IMR-90 (cell line): Measurements from ENCODE around the gene TP53I11. TPM values are rescaled to one million over a fixed set of nuclear protein-coding genes. Genes with fewer than 3 reads are reported as not detected.

Source experiments
- ATAC-seq: fragments of 200-7000 bp; cut with Tn5 transposase; 2 replicates; pipeline ENCODE4 v1.9.1; 2020; ENCODE audit warnings: low read depth, mild to moderate bottlenecking, moderate library complexity
- BruUV-seq: library from RNA; stranded (reverse); fragments of 400-500 nt; replicated peaks from 2 replicates; lab custom pipeline; 2021; lab: Mats Ljungman, UMichigan
- CTCF ChIA-PET: fragments of 300-600 bp; formaldehyde crosslinking; extraction: SDS; loops from one replicate; lab custom pipeline; 2021; ENCODE audit warnings: antibody characterized with exemption; lab: Yijun Ruan, JAX
- POLR2A ChIA-PET: fragments of 300-600 bp; sonication (Branson Sonifier 250); formaldehyde crosslinking; loops from one replicate; lab custom pipeline; 2022; ENCODE audit warnings: antibody characterized with exemption; ENCODE audit not compliant: unreplicated experiment; lab: Charles Lee
- DNase-seq: peaks from one replicate; pipeline ENCODE4 v3.0.0; 2013
- H2AFZ ChIP-seq: replicated peaks from 2 replicates; pipeline ENCODE3; 2013; ENCODE audit warnings: low read length, mild to moderate bottlenecking; ENCODE audit not compliant: poor library complexity
- H2AK5ac ChIP-seq: 2 replicates; pipeline ENCODE4 v1.6.1; 2013; ENCODE audit warnings: low read depth, low read length, inconsistent platforms
- H2AK9ac ChIP-seq: replicated peaks from 2 replicates; pipeline ENCODE3; 2013; ENCODE audit warnings: mild to moderate bottlenecking, low read depth, low read length, moderate library complexity; ENCODE audit not compliant: poor library complexity
- H2BK120ac ChIP-seq: 2 replicates; pipeline ENCODE4 v1.6.1; 2013; ENCODE audit warnings: low read depth, low read length, inconsistent platforms
- H2BK15ac ChIP-seq: 3 replicates; pipeline ENCODE4 v1.6.1; 2013; ENCODE audit warnings: low read depth, low read length, inconsistent platforms
- H2BK20ac ChIP-seq: 2 replicates; pipeline ENCODE4 v1.6.1; 2013; ENCODE audit warnings: low read depth, mild to moderate bottlenecking, inconsistent platforms, low read length, moderate library complexity
- H2BK5ac ChIP-seq: 2 replicates; pipeline ENCODE4 v1.6.1; 2013; ENCODE audit warnings: mild to moderate bottlenecking, low read depth, low read length, inconsistent platforms; ENCODE audit not compliant: poor library complexity, severe bottlenecking
- H3K14ac ChIP-seq: replicated peaks from 2 replicates; pipeline ENCODE4 v1.6.1; 2013; ENCODE audit warnings: low read depth, low read length, inconsistent platforms
- H3K18ac ChIP-seq: 2 replicates; pipeline ENCODE4 v1.6.1; 2013; ENCODE audit warnings: low read depth, low read length, control low read depth
- H3K23ac ChIP-seq: 2 replicates; pipeline ENCODE4 v1.6.1; 2013; ENCODE audit warnings: low read depth, low read length, inconsistent platforms
- H3K27ac ChIP-seq: 2 replicates; pipeline ENCODE4 v1.5.1; 2013; ENCODE audit warnings: mild to moderate bottlenecking, control low read depth, low read length; ENCODE audit not compliant: insufficient read depth
- H3K27me3 ChIP-seq: 2 replicates; pipeline ENCODE4 v1.6.1; 2013; ENCODE audit warnings: low read length; ENCODE audit not compliant: control insufficient read depth, insufficient read depth
- H3K36me3 ChIP-seq: 2 replicates; pipeline ENCODE4 v1.6.1; 2013; ENCODE audit warnings: low read length, mixed read lengths; ENCODE audit not compliant: control insufficient read depth, insufficient read depth
- H3K4ac ChIP-seq: 2 replicates; pipeline ENCODE4 v1.6.1; 2013; ENCODE audit warnings: low read depth, low read length, inconsistent platforms
- H3K4me1 ChIP-seq: 2 replicates; pipeline ENCODE4 v1.6.1; 2013; ENCODE audit warnings: low read length, mixed read lengths; ENCODE audit not compliant: control insufficient read depth, insufficient read depth
- H3K4me2 ChIP-seq: 2 replicates; pipeline ENCODE4 v1.6.1; 2013; ENCODE audit warnings: low read depth, mild to moderate bottlenecking, control low read depth, low read length, moderate library complexity
- H3K4me3 ChIP-seq: 2 replicates; pipeline ENCODE4 v1.5.1; 2013; ENCODE audit warnings: low read depth, mild to moderate bottlenecking, control low read depth, low read length, moderate library complexity; ENCODE audit not compliant: insufficient read depth
- H3K56ac ChIP-seq: 2 replicates; pipeline ENCODE4 v1.6.1; 2013; ENCODE audit warnings: low read length, inconsistent platforms; ENCODE audit not compliant: insufficient read depth; ENCODE audit errors: extremely low read depth
- H3K79me1 ChIP-seq, 2 experiments: 2 replicates each; pipeline ENCODE4 v1.6.1; 2013; ENCODE audit warnings: low read length in 2 of 2, inconsistent platforms in 1 of 2, low read depth in 1 of 2
- H3K9ac ChIP-seq: 2 replicates; pipeline ENCODE4 v1.6.1; 2013; ENCODE audit warnings: low read depth, low read length, control low read depth
- H3K9me1 ChIP-seq: 2 replicates; pipeline ENCODE4 v1.6.1; 2013; ENCODE audit warnings: low read length, inconsistent platforms; ENCODE audit not compliant: insufficient read depth
- H3K9me3 ChIP-seq: 2 replicates; pipeline ENCODE4 v1.6.1; 2013; ENCODE audit warnings: low read length; ENCODE audit not compliant: control insufficient read depth, insufficient read depth
- H4K20me1 ChIP-seq: 2 replicates; pipeline ENCODE4 v1.6.1; 2013; ENCODE audit warnings: low read length, inconsistent platforms; ENCODE audit not compliant: insufficient read depth
- H4K5ac ChIP-seq: 2 replicates; pipeline ENCODE4 v1.6.1; 2013; ENCODE audit warnings: mild to moderate bottlenecking, low read depth, low read length, control low read depth
- H4K8ac ChIP-seq, 2 experiments: 2 replicates each; pipeline ENCODE4 v1.6.1; 2013; ENCODE audit warnings: low read depth in 2 of 2, low read length in 2 of 2, control low read depth in 1 of 2, inconsistent platforms in 1 of 2
- H4K91ac ChIP-seq: 2 replicates; pipeline ENCODE4 v1.6.1; 2013; ENCODE audit warnings: low read depth, low read length, inconsistent platforms; ENCODE audit not compliant: insufficient read depth
- BHLHE40 ChIP-seq: fragments of 150-350 bp; IDR thresholded peaks from 2 replicates; pipeline ENCODE4 v1.6.1; 2016; ENCODE audit warnings: mild to moderate bottlenecking, low read depth, low read length
- CHD1 ChIP-seq: IDR thresholded peaks from 2 replicates; pipeline ENCODE4 v1.6.1; 2012; ENCODE audit warnings: low read depth, low read length, improper control_type of control experiment
- FOS ChIP-seq: fragments of 150-350 bp; IDR thresholded peaks from 2 replicates; pipeline ENCODE4 v1.6.1; 2016; ENCODE audit warnings: low read depth, low read length
- MAZ ChIP-seq: IDR thresholded peaks from 2 replicates; pipeline ENCODE4 v1.6.1; 2012; ENCODE audit warnings: low read depth, mild to moderate bottlenecking, low read length, improper control_type of control experiment, moderate library complexity, borderline replicate concordance
- MXI1 ChIP-seq: IDR thresholded peaks from 2 replicates; pipeline ENCODE4 v1.6.1; 2012; ENCODE audit warnings: low read depth, mild to moderate bottlenecking, low read length, moderate library complexity, borderline replicate concordance
- NFE2L2 ChIP-seq: fragments of 150-350 bp; IDR thresholded peaks from 2 replicates; pipeline ENCODE4 v1.6.1; 2016; ENCODE audit warnings: low read depth, mild to moderate bottlenecking, low read length
- RAD21 ChIP-seq: IDR thresholded peaks from 2 replicates; pipeline ENCODE4 v1.6.1; 2012; ENCODE audit warnings: low read length, improper control_type of control experiment
- RCOR1 ChIP-seq: IDR thresholded peaks from 2 replicates; pipeline ENCODE4 v1.6.1; 2012; ENCODE audit warnings: mild to moderate bottlenecking, low read length, improper control_type of control experiment; ENCODE audit not compliant: insufficient replicate concordance
- RFX5 ChIP-seq: IDR thresholded peaks from 2 replicates; pipeline ENCODE4 v1.8.0; 2012; ENCODE audit warnings: low read depth, mild to moderate bottlenecking, low read length, moderate library complexity
- SMC3 ChIP-seq: fragments of 150-350 bp; IDR thresholded peaks from 2 replicates; pipeline ENCODE4 v1.6.1; 2016; ENCODE audit warnings: low read depth, mild to moderate bottlenecking, antibody characterized with exemption, low read length, moderate library complexity
- WGBS, 2 experiments: methylation state at CpG; one replicate each; pipeline versions ENCODE4 v1.1.5 to v1.1.7; 2013; ENCODE audit warnings: missing lambda C conversion rate in 2 of 2; ENCODE audit not compliant: insufficient read length in 1 of 2; ENCODE audit errors: extremely low coverage in 2 of 2; 5-methylcytosine and 5-hydroxymethylcytosine counted together
- dilution Hi-C: fragments of 300-500 bp; cut with HindIII; formaldehyde crosslinking; loops from one replicate; pipeline ENCODE4 v1.14.3; 2018; ENCODE audit warnings: low sequenced_read_pairs; ENCODE audit not compliant: unreplicated experiment
- in situ Hi-C: fragments of 300-500 bp; cut with MboI; formaldehyde crosslinking; loops from 3 replicates; pipeline ENCODE4 v1.14.3; 2019; ENCODE audit warnings: low sequenced_read_pairs, inconsistent platforms, mixed read lengths
- intact Hi-C: fragments of 100-400 bp; cut with micrococcal nuclease; formaldehyde crosslinking; loops from 2 replicates; pipeline ENCODE4 v1.10.0; 2022
- polyA plus RNA-seq, 3 experiments: library from polyadenylated mRNA; depleted of rRNA; stranded (reverse); fragments of >200 nt; gene quantifications; 2 replicates each; pipeline ENCODE4 v1.2.3, GENCODE V29; 2012; ENCODE audit warnings: low replicate concordance in 1 of 3
- total RNA-seq: library from RNA; depleted of rRNA; stranded (reverse); fragments of >200 nt; gene quantifications from 2 replicates; pipeline ENCODE4 v1.2.3, GENCODE V29; 2012
- TF ChIP-seq, protein P1 (sequence below): conservative IDR thresholded peaks from 2 replicates; pipeline ENCODE4 v1.5.1; 2012; ENCODE audit warnings: mild to moderate bottlenecking, low read depth, low read length, improper control_type of control experiment

TP53I11 gene
- total and polyA plus RNA-seq, 2 of the 4 experiments (the other 2 are of a cell fraction) = 3.9 to 22.0 TPM

DNA sequence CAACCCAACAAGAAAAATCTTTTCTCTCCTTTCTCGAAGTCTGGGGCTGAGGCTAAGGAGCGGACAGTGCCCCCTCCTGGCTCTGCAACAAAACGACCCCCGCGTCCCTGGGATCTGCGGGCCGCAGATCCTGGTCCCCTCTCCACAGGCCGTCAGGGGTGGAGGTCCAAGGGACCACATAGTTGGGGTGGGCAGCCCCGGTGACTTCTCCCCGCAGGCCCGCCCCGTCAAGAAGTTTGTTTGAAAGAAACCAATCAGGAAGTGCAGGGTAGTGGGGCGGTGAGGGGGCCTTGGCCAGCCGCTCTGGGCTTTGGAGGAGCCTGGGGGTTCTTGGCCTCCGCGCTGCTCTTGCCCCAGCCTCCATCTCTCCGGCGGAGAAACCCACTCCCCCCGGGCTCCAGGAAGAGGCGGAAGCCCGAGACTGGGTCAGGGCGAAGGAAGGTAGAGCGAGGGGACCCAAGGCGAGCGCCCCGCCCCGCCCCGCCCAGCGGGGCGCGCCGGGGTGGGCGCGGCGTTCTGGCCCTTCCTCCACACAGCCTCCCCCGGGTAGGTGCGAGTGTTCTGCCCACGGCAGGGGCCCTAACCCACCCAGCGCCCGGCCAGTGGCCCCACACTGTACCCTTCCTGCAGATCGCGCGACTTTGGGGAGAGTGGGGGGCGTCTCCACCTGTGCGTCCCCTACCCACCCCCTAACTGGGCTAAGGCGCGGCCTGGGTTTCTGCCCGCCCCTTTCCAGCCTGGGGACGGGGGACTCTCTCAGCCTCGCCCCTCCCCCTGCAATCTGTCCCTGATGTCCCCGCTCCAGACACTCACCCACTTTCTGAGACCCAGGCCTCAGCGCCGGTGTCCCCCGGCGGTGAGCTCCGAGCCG, 1.3 kb downstream of the TP53I11 start:
- CTCF ChIA-PET = interaction anchor here (0.6 kb wide), 1 partner anchor 370 kb away, joined by 3 read pairs; no protein-coding TSS in a partner anchor
- Histone ChIP-seq H2AK5ac (no peak overlapping the region), H3K56ac (no peak overlapping the region), H4K8ac (no peak overlapping the region; a peak in 1 of 4 replicates), H3K27ac (peak overlapping the region; percentile 87), H3K18ac (no peak overlapping the region; the same call in 1 of the 2 replicates), H2BK20ac (no peak overlapping the region), H3K36me3 (peaks cover 15% of the 10 kb centered on the region; the same call in 1 of the 2 replicates), H3K23ac (no peak overlapping the region), H3K4me1 (peaks cover 2% of the 10 kb centered on the region; the same call in 1 of the 2 replicates), H3K9me1 (peaks cover 3% of the 10 kb centered on the region; the same call in 1 of the 2 replicates), H2AK9ac (peak overlapping the region; percentile 92), H4K5ac (no peak overlapping the region), H2BK120ac (no peak overlapping the region), H3K79me1 (peaks cover 6 to 29% of the 10 kb centered on the region in 2 experiments), H3K4me3 (peak overlapping the region; percentile 95), H3K14ac (peak overlapping the region; percentile 35; the same call in 1 of the 2 replicates), H2BK5ac (no peak overlapping the region), H3K9ac (peak overlapping the region; percentile 94), H3K9me3 (no peaks in the 10 kb centered on the region), H3K4me2 (peak overlapping the region; percentile 75), H4K91ac (no peak overlapping the region), H4K20me1 (peaks cover 38% of the 10 kb centered on the region), H3K4ac (no peak overlapping the region; the same call in 1 of the 2 replicates), H2AFZ (peak overlapping the region; percentile 89), H2BK15ac (no peak overlapping the region), H3K27me3 (no peaks in the 10 kb centered on the region)
- no TSS peak for BruUV-seq
- peak; percentile 42 for DNase-seq
- dilution Hi-C loops = no loop called here
- no peak for TF ChIP-seq BHLHE40
- TF ChIP-seq MXI1 = no peak
- TF ChIP-seq, protein P1, sequence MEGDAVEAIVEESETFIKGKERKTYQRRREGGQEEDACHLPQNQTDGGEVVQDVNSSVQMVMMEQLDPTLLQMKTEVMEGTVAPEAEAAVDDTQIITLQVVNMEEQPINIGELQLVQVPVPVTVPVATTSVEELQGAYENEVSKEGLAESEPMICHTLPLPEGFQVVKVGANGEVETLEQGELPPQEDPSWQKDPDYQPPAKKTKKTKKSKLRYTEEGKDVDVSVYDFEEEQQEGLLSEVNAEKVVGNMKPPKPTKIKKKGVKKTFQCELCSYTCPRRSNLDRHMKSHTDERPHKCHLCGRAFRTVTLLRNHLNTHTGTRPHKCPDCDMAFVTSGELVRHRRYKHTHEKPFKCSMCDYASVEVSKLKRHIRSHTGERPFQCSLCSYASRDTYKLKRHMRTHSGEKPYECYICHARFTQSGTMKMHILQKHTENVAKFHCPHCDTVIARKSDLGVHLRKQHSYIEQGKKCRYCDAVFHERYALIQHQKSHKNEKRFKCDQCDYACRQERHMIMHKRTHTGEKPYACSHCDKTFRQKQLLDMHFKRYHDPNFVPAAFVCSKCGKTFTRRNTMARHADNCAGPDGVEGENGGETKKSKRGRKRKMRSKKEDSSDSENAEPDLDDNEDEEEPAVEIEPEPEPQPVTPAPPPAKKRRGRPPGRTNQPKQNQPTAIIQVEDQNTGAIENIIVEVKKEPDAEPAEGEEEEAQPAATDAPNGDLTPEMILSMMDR = peak; percentile 57
- TF ChIP-seq FOS = no peak
- TF ChIP-seq MAZ = peak; percentile 27; the same call in 1 of the 2 replicates
- TF ChIP-seq RCOR1 = no peak
- no peak for TF ChIP-seq RFX5
- TF ChIP-seq RAD21 = peak; percentile 24; the same call in 1 of the 2 replicates
- TF ChIP-seq CHD1 = no peak
- TF ChIP-seq NFE2L2 = no peak
- TF ChIP-seq SMC3 = peak; percentile 26
- in situ Hi-C loops = no loop called here
- WGBS, 2 experiments = 0% methylated on average over 2 of the region's 57 CpGs; no CpG with 5 or more reads in 1 of the 2 experiments
- intact Hi-C loops = loop anchor here (1.0 to 2.0 kb wide), 2 partner anchors 49 to 153 kb away; no protein-coding TSS in a partner anchor
- peak; percentile 61 for ATAC-seq
- POLR2A ChIA-PET = no interaction called here
